Caco-2 (cell line): ENCODE results near the gene FGF22. TPM values are rescaled to one million over a fixed set of nuclear protein-coding genes. Genes with fewer than 3 reads are reported as not detected.

Experiments
- BruUV-seq: library from RNA; stranded (reverse); fragments of 400-500 nt; replicated peaks from 2 replicates; lab custom pipeline; 2021; lab: Mats Ljungman, UMichigan
- CTCF ChIA-PET: fragments of 300-600 bp; sonication (Branson Sonifier 250); formaldehyde crosslinking; loops from one replicate; lab custom pipeline; 2022; ENCODE audit warnings: antibody characterized with exemption; lab: Charles Lee
- POLR2A ChIA-PET: fragments of 300-600 bp; sonication (Branson Sonifier 250); formaldehyde crosslinking; loops from one replicate; lab custom pipeline; 2022; ENCODE audit warnings: antibody characterized with exemption; lab: Charles Lee
- DNase-seq, 2 experiments: peaks; one replicate each; pipeline versions ENCODE4 v3.0.0 to v3.0.0-alpha.2; 2020 to 2022
- H3K27me3 ChIP-seq: replicated peaks from 2 replicates; pipeline ENCODE4 v1.6.0; 2011; ENCODE audit warnings: low read length; ENCODE audit not compliant: control insufficient read depth, insufficient read depth
- H3K36me3 ChIP-seq: 2 replicates; pipeline ENCODE4 v1.5.1; 2011; ENCODE audit warnings: low read length; ENCODE audit not compliant: control insufficient read depth, insufficient read depth
- H3K4me1 ChIP-seq: fragments of 250-450 bp; sonication (Bioruptor Pico); 2 replicates; pipeline ENCODE4 v1.5.1; 2020; ENCODE audit warnings: mild to moderate bottlenecking
- H3K4me3 ChIP-seq: 2 replicates; pipeline ENCODE4 v1.5.1; 2011; ENCODE audit warnings: low read depth, mild to moderate bottlenecking, control low read depth, low read length
- H3K9me3 ChIP-seq: fragments of 250-450 bp; sonication (Bioruptor Pico); 2 replicates; pipeline ENCODE4 v1.5.1; 2020; ENCODE audit warnings: mild to moderate bottlenecking, moderate library complexity
- H3K27ac Mint-ChIP-seq: one replicate; pipeline ENCODE4 v1.8.0; 2022; ENCODE audit warnings: mixed read lengths; ENCODE audit not compliant: unreplicated experiment
- H3K27me3 Mint-ChIP-seq: one replicate; pipeline ENCODE4 v1.8.0; 2022; ENCODE audit warnings: mixed read lengths; ENCODE audit not compliant: insufficient read depth, unreplicated experiment
- H3K36me3 Mint-ChIP-seq: one replicate; pipeline ENCODE4 v1.8.0; 2022; ENCODE audit warnings: mild to moderate bottlenecking, mixed read lengths; ENCODE audit not compliant: insufficient read depth, unreplicated experiment
- H3K4me1 Mint-ChIP-seq: one replicate; pipeline ENCODE4 v1.8.0; 2022; ENCODE audit warnings: low read depth, mixed read lengths; ENCODE audit not compliant: unreplicated experiment
- H3K4me3 Mint-ChIP-seq: one replicate; pipeline ENCODE4 v1.8.0; 2022; ENCODE audit warnings: mild to moderate bottlenecking, moderate library complexity, mixed read lengths; ENCODE audit not compliant: unreplicated experiment
- H3K9me3 Mint-ChIP-seq: one replicate; pipeline ENCODE4 v1.8.0; 2022; ENCODE audit warnings: mixed read lengths; ENCODE audit not compliant: unreplicated experiment
- intact Hi-C: fragments of 100-400 bp; cut with micrococcal nuclease; formaldehyde crosslinking; loops from one replicate; pipeline ENCODE4 v1.10.0; 2022; ENCODE audit not compliant: unreplicated experiment
- total RNA-seq: library from RNA; stranded (reverse); gene quantifications from 2 replicates; pipeline ENCODE4 v1.2.3, GENCODE V29; 2022
- TF ChIP-seq, protein P1 (sequence below), 2 experiments: fragments of 200-600 bp in 1 of 2; IDR thresholded peaks; 1 replicate in 1 of 2; 2 replicates in 1 of 2; pipeline versions ENCODE4 v1.5.1 to v1.8.0; 2011 to 2022; ENCODE audit warnings: antibody characterized with exemption in 1 of 2, control low read depth in 1 of 2, inconsistent platforms in 1 of 2, low read depth in 1 of 2, low read length in 1 of 2, mild to moderate bottlenecking in 1 of 2, moderate library complexity in 1 of 2; ENCODE audit not compliant: insufficient read depth in 1 of 2, severe bottlenecking in 1 of 2, unreplicated experiment in 1 of 2

FGF22 gene
- total RNA-seq, 1 experiment from 2014 or later = 0.68 TPM

DNA sequence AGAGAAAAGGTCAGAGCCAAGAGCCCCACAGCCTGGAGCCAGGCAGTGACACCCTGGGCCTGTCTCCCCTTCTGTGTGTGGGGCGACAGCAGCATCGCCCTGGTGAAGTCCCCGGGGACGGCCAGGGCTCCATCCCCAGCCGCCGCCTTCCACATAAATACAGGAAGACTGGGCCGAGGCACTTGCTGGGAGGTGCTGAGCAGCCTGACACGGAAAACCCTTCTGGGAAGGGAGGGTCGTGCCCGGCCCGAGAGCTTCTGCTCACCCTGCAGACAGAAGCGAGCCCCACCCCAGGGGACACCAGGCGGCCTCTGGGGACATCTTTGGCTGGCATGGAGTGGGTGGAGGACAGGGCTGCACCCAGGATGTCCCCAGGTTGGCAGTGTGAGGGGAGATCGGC, 5.1 kb downstream of the FGF22 start:
- H3K27me3 Mint-ChIP-seq = no peaks in the 10 kb centered on the region
- H3K9me3 ChIP-seq = no peaks in the 10 kb centered on the region
- no peak overlapping the region for H3K27ac Mint-ChIP-seq
- H3K4me1 Mint-ChIP-seq = no peaks in the 10 kb centered on the region
- DNase-seq = no peak
- ChIA-PET CTCF (no interaction called here), POLR2A (interaction anchor here (0.5 kb wide), 1 partner anchor 73 kb away, joined by 3 read pairs; the partner anchor contains the start of gene BSG)
- H3K36me3 Mint-ChIP-seq = peaks cover 33% of the 10 kb centered on the region
- BruUV-seq = no TSS peak
- no peaks in the 10 kb centered on the region for H3K4me1 ChIP-seq
- H3K36me3 ChIP-seq = no peaks in the 10 kb centered on the region
- H3K4me3 Mint-ChIP-seq = no peak overlapping the region
- H3K27me3 ChIP-seq = no peaks in the 10 kb centered on the region
- H3K9me3 Mint-ChIP-seq = no peaks in the 10 kb centered on the region
- no peak overlapping the region for H3K4me3 ChIP-seq
- TF ChIP-seq, protein P1, sequence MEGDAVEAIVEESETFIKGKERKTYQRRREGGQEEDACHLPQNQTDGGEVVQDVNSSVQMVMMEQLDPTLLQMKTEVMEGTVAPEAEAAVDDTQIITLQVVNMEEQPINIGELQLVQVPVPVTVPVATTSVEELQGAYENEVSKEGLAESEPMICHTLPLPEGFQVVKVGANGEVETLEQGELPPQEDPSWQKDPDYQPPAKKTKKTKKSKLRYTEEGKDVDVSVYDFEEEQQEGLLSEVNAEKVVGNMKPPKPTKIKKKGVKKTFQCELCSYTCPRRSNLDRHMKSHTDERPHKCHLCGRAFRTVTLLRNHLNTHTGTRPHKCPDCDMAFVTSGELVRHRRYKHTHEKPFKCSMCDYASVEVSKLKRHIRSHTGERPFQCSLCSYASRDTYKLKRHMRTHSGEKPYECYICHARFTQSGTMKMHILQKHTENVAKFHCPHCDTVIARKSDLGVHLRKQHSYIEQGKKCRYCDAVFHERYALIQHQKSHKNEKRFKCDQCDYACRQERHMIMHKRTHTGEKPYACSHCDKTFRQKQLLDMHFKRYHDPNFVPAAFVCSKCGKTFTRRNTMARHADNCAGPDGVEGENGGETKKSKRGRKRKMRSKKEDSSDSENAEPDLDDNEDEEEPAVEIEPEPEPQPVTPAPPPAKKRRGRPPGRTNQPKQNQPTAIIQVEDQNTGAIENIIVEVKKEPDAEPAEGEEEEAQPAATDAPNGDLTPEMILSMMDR (IDR thresholded peaks at IDR 0.05; ENCODE audit: insufficient read depth in 1 of 2, low read depth in 1 of 2, low read length in 1 of 2, severe bottlenecking in 1 of 2, unreplicated experiment in 1 of 2) = no peak
- intact Hi-C loops = no loop called here

DNA sequence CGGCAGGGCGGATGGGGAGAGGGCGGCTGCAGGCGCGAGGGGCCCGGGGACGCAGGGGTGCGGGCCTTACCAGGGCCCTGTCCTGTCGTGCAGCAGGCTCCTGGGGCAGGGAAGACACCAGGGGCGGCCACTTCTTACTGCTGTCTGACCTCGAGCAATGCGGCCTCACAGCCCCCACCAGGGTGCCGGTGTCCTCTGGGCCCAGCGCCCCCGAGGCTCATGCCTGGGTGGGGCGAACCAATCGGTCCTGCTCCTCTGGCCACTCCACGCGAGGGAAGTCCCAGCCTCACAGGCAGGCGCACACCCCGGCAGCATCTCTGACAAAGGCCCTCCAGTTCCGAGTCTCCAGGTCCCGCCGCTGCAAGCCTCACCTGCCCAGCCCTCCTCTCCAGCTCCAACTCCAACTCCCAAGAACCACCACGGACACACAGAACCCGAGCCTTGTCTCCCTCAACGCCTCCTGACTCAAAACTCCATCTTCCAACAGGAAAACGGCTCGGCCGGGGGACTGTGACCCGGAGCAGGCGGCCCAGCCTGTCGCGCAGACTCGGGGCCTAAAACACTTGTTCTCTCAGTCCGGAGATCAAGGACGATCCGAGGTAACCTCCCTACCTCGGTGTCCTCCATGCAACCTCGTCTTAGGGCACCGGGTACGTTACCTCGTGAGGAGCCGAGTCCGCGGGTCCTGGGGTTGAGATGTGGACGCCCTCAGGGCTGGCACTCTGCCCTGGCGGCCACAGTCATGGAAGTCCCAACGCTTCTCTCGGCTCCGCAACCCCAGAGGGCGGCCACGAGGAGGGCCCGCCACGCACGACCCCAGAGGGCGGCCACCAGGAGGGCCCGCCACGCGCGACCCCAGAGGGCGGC, 6.5 kb downstream of the FGF22 start:
- TF ChIP-seq, protein P1 (IDR thresholded peaks at IDR 0.05; ENCODE audit: insufficient read depth in 1 of 2, low read depth in 1 of 2, low read length in 1 of 2, severe bottlenecking in 1 of 2, unreplicated experiment in 1 of 2) = no peak

DNA sequence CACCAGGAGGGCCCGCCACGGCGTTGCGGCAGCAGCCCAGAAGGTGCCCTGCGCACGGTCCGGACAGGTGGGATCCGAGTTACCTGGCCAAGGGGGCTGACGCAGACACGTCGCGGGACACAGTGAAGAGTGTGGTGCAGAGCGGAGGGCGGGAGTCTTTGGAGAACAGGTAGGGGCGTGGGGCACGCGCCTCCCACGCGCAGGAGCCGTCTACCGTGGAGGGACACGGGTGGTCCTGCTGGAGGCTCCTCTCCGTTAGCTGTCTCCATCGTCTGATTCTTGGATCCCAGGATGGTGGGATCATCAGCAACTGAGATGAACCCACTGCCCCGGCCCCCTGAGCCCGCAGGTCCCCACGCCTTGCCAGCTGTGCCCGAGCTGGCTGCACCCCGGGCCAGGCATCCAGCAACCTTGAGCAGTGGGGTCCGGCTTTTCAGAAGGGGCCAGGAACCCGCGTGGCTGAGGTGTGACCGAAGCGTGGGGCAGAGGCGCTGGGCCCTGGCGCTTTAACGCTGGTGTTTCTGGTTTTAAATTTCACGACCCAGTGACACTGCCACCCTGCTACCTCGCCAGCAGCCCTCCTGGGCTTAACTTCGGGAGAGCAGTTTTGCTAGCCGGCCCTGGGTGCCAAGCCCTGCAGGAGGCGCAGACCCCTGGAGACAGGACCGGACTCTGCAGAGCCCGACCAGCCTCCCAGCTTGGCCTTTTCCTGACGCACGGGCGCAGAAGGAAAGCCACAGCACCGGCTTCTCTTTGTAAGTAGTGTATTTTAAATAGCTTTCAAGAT, 7.3 kb downstream of the FGF22 start:
- no TSS peak for BruUV-seq
- H3K27me3 Mint-ChIP-seq = no peaks in the 10 kb centered on the region
- H3K36me3 Mint-ChIP-seq = peaks cover 43% of the 10 kb centered on the region
- TF ChIP-seq, protein P1 (IDR thresholded peaks at IDR 0.05; ENCODE audit: insufficient read depth in 1 of 2, low read depth in 1 of 2, low read length in 1 of 2, severe bottlenecking in 1 of 2, unreplicated experiment in 1 of 2) = no peak
- H3K4me3 ChIP-seq = no peak overlapping the region
- H3K9me3 ChIP-seq = no peaks in the 10 kb centered on the region
- no peaks in the 10 kb centered on the region for H3K9me3 Mint-ChIP-seq
- H3K36me3 ChIP-seq = no peaks in the 10 kb centered on the region
- no peaks in the 10 kb centered on the region for H3K4me1 ChIP-seq
- H3K4me3 Mint-ChIP-seq = no peak overlapping the region
- intact Hi-C loops = no loop called here
- no peaks in the 10 kb centered on the region for H3K4me1 Mint-ChIP-seq
- POLR2A ChIA-PET = no interaction called here
- H3K27me3 ChIP-seq = no peaks in the 10 kb centered on the region
- CTCF ChIA-PET = no interaction called here
- no peak overlapping the region for H3K27ac Mint-ChIP-seq
- no peak for DNase-seq

More for the DNA sequence above, 6.5 kb downstream of the FGF22 start:
- H3K27me3 Mint-ChIP-seq = no peaks in the 10 kb centered on the region
- DNase-seq = no peak
- no peaks in the 10 kb centered on the region for H3K4me1 Mint-ChIP-seq
- CTCF ChIA-PET = no interaction called here
- no peaks in the 10 kb centered on the region for H3K36me3 ChIP-seq
- no peaks in the 10 kb centered on the region for H3K27me3 ChIP-seq
- no TSS peak for BruUV-seq
- H3K27ac Mint-ChIP-seq = no peak overlapping the region
- no peak overlapping the region for H3K4me3 ChIP-seq
- H3K36me3 Mint-ChIP-seq = peaks cover 41% of the 10 kb centered on the region
- no peaks in the 10 kb centered on the region for H3K4me1 ChIP-seq
- no peak overlapping the region for H3K4me3 Mint-ChIP-seq
- intact Hi-C loops = no loop called here
- POLR2A ChIA-PET = no interaction called here
- no peaks in the 10 kb centered on the region for H3K9me3 Mint-ChIP-seq
- no peaks in the 10 kb centered on the region for H3K9me3 ChIP-seq
